ENCODE data around the gene SLC25A10.

The SLC25A10 gene

DNA sequence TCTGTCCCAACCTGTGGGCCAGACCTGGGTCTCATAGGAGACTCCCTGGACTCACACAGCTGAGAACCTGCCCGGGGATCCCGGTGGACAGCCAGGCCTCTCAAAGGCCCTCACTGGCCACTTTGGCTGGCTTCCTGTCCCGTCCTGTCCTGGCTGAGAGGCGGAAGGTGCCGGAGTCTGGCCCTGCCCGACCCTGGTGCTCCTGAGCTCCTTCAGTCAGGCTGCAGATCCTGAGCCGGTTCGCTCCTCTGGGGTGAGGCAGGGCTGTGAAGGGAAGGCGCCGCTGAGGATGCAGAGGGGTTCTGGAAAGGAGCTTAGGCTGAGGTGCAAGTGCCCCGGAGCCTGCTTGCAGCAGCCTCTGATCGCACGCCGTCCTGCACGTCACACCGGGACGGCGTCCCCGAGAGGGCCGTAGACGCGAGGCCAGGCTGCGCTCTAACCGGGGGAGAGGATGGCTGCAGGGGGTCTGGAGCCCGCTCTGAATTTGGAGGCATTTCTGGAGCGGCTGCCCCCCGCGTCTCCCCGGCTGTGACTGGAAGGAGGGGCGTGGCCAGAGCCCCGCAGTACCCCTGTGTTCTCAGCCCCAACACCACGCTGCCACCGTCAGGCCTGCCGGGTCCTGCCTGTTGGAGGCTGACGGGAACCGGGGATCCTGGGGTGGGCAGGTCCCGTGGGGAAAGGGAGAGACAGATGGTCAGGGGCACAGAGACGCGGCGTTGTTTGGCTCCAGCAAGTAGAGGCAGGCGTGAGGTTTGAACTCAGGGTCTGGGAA is 24.1 kb upstream of the SLC25A10 start:
- no peak for DNase-seq

DNA sequence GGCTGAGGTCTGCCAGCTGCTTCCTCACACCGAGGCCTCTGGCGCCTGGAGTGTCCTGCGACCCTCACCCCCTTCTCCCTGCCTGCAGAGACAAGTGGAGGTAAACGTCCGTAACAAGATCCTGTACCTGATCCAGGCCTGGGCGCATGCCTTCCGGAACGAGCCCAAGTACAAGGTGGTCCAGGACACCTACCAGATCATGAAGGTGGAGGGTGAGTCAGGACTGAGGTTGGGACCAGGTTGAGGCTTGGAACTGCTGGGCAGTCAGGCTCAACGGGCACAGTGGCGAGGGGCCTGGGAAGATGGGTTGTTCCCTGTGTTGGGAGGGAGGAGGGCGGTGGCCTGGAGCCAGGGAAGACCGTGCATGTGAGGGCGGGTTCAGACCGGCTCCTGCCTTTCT is 23.5 kb upstream of the SLC25A10 start:
- DNase-seq = no peak

DNA sequence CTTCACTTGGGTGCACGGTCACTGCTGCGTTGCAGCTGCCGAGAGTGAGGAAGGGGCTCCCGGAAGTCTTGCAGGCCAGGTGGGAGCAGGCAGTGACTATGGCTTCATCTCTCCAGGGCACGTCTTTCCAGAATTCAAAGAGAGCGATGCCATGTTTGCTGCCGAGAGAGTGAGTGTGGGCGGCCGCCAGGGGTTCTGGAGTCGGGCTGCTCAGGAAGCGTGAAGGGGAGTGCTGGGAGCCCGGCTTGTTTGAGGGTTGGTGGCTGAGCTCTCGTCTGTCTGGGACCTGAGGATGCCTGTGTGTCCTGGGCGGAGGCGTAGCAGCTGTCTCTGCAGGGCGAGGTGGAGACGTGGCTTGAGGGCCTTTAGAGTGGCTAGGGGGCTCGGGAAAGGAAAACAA is 22.0 kb upstream of the SLC25A10 start:
- DNase-seq = no peak

DNA sequence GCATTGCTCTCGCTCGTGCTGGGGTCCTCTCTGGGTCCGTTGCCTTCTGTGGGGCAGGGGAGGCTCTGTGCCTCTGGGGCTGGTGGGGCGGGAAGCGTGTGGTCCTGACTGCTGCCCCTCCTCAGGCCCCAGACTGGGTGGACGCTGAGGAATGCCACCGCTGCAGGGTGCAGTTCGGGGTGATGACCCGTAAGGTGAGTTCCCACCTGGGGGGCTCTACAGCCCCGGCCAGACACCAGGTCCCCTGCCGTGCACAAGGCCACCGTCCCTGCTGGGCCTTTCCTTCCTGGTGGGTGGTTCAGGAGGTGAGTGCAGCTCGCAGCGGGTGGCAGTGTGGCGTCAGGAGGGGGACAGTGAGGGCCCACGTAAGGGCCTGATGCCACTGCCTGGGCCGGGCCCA is 21.5 kb upstream of the SLC25A10 start:
- no peak for DNase-seq

DNA sequence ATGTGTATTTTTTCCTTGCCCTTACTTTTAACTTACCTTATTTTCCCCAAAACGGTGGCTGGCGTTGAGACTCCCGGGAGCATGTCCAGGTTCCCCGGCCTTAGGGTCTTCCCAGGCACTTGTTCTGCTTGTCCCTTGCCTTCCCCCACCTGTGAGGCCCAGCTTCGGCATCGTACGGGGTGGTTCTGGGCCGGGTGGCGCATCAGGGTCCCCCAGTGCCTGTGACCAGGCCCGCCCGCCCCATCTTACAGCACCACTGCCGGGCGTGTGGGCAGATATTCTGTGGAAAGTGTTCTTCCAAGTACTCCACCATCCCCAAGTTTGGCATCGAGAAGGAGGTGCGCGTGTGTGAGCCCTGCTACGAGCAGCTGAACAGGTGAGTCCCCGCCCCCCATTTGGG is 20.9 kb upstream of the SLC25A10 start:
- DNase-seq = no peak

DNA sequence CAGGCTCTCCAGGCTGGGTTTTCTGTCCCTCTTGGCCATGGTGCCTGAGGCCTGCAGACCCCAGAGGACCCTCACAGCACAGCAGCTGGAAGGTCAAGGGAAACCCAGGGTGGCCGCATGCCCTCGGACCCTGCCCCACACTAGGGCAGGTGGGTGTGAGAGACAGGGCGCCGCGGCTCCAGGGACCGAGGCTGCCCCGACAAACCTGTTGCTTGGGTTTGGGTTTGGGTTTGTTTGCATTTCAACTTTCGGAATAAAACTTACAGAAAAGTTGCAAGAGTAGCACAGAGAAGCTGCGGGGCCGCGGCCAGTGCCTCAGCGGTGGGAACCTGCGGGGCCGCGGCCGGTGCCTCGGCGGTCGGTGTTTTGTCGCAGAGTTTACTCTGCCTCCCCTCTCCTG is 20.5 kb upstream of the SLC25A10 start:
- DNase-seq = no peak

DNA sequence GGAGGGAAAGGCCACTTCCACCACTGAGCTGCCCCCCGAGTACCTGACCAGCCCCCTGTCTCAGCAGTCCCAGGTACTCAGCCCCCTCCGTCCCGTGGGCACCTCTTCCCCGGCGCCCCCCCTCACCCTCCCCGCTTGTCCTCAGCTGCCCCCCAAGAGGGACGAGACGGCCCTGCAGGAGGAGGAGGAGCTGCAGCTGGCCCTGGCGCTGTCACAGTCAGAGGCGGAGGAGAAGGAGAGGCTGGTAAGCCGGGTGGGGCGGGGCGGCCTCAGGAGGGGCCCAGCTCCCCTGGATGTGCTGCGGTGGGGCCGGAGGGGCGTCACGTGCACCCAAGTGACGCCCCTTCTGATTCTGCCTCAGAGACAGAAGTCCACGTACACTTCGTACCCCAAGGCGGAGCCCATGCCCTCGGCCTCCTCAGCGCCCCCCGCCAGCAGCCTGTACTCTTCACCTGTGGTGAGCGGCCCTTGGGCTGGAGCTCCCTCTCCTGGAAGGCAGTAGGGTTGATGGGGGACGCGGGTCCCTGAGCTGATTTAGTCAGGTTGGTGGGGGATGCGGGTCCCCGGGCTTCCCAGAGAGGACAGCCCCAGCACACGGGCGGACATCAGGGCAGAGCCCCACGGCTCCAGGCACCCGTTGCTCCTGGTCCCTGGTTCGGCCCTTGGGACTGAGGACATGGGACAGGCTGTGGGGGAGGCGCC is 18.4 kb upstream of the SLC25A10 start:
- DNase-seq = no peak

DNA sequence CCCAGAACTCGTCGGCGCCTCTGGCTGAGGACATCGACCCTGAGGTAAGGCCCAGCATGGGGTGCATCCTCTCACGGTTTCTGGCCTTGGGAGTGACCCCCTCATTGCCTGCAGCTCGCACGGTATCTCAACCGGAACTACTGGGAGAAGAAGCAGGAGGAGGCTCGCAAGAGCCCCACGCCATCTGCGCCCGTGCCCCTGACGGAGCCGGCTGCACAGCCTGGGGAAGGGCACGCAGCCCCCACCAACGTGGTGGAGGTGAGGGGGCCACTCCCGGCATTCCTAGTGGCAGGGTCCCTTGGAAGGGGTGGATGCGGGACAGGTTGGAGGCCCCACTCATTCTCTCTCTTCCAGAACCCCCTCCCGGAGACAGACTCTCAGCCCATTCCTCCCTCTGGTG is 17.3 kb upstream of the SLC25A10 start:
- DNase-seq = no peak

DNA sequence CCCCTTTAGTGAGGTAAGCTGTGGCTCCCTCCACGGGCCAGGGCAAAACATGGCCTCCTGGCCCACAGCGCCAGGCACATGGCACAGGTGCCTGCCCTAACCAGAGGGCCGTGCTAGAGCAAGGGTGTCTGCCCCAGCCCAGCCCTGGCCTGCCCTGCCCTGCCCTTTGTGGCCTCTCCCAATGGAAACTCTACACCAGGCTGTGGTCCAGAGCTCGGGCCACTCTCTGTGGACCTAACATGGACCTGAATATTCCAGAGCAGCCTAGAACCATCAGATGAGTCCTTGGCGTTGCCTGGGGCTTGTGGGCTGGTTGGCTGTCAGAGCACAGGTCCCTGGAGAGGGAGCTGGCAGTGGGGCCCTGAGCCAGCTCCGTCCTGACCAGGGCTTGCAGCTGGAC is 16.9 kb upstream of the SLC25A10 start:
- DNase-seq = no peak

DNA sequence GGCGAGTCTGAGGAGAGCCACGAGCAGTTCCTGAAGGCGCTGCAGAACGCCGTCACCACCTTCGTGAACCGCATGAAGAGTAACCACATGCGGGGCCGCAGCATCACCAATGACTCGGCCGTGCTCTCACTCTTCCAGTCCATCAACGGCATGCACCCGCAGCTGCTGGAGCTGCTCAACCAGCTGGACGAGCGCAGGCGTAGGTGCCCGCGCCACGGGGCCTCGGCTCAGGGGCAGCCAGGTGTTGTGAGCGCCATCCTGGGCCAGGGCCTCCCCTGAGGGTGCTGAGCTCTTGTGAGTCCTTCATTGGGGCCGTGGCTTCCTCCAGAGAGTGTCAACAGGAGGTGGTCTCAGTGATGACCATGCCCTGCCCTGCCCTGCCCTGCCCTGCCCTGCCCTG is 16.3 kb upstream of the SLC25A10 start:
- no peak for DNase-seq

DNA sequence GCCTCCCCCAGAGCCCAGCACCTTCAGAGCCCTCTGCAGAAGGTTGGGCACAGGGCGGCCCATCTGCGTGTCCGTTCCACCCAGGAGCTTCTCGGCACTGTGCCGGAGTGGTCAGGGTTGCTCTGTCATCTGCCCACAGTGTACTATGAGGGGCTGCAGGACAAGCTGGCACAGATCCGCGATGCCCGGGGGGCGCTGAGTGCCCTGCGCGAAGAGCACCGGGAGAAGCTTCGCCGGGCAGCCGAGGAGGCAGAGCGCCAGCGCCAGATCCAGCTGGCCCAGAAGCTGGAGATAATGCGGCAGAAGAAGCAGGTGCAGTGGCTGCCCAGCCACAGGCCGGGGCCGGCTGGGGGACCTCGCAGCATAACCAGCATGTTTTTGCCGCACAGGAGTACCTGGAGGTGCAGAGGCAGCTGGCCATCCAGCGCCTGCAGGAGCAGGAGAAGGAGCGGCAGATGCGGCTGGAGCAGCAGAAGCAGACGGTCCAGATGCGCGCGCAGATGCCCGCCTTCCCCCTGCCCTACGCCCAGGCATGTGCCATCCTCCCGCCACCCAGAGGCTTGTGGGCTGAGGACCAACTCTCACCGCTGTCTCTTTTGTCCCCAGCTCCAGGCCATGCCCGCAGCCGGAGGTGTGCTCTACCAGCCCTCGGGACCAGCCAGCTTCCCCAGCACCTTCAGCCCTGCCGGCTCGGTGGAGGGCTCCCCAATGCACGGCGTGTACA is 15.7 kb upstream of the SLC25A10 start:
- DNase-seq = no peak

DNA sequence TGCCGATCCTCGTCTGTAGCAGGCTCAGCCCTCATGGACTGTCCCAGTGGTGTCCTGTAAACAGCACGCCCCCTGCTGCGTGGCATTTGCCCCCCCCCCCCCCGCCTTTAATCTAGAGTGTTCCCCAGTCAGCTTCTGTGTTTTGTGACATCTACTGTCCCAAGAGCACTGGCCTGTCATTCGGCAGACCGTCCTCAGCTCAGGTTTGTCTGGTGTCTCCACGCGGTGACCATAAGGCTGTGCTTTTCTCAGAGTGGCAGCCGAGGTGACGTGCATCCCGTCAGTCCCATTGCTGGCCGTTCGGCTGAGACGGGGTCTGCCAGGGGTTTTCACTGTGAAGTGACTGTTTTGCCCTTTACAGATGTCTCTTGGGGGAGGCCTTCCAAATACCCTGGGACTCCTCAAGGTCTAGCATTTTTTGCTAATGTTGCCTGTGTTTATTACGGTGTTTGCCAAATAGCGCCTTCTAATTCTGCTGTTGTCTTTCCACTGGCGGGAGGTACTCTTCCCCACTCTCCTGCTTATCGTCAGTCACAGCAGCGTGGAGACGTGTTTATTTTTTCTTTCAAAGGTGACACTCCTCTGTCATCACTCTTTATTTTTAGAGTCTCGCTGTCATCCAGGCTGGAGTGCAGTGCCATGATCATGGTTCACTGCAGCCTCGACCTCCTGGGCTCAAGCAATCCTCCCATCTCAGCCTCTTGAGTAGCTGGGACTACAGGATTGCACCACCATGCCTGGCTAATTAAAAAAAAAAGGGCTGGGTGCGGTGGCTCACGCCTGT is 14.6 kb upstream of the SLC25A10 start:
- DNase-seq = no peak

DNA sequence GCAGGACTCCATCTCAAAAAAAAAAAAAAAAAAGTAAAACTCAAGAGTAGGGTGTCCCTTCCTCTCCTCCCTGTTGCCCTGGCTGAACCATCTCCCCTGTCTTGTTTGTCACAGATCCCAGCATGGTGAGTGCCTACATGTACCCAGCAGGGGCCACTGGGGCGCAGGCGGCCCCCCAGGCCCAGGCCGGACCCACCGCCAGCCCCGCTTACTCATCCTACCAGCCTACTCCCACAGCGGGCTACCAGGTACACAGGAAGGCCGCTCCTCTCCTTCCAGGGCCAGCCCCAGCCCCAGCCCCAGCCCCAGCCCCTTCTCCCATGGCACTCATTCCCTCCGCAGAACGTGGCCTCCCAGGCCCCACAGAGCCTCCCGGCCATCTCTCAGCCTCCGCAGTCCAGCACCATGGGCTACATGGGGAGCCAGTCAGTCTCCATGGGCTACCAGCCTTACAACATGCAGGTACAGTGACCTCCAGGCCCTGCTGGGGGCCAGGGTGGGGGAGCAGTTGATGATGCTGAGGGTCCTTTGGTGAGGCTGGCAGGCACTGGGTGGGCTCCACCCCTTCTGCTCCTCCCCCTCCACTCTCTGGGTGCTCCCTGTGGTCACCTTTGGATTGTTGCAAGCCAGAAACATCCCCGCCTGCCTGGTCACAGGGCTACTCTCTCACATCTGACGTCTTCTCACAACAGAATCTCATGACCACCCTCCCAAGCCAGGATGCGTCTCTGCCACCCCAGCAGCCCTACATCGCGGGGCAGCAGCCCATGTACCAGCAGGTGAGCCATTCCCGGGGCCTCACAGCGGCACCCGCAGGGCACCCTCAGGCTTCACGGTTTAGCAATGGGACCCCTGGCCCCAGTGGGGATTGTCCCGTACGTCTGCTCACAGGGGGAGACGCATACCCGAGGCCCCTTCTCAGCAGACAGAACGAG is 11.5 kb upstream of the SLC25A10 start:
- no peak for DNase-seq

DNA sequence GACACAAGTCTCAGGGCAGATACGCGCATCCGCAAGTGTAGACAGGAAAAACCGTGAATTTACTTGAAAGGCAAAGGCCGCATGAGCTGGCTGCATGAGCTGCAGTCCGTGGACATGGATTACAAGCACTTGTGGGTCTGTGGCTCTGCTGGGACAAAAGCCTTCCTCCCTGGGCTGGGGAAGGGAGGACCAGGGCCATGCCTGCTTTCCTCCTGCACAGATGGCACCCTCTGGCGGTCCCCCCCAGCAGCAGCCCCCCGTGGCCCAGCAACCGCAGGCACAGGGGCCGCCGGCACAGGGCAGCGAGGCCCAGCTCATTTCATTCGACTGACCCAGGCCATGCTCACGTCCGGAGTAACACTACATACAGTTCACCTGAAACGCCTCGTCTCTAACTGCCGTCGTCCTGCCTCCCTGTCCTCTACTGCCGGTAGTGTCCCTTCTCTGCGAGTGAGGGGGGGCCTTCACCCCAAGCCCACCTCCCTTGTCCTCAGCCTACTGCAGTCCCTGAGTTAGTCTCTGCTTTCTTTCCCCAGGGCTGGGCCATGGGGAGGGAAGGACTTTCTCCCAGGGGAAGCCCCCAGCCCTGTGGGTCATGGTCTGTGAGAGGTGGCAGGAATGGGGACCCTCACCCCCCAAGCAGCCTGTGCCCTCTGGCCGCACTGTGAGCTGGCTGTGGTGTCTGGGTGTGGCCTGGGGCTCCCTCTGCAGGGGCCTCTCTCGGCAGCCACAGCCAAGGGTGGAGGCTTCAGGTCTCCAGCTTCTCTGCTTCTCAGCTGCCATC is 10.6 kb upstream of the SLC25A10 start:
- DNase-seq = peak; percentile 42

DNA sequence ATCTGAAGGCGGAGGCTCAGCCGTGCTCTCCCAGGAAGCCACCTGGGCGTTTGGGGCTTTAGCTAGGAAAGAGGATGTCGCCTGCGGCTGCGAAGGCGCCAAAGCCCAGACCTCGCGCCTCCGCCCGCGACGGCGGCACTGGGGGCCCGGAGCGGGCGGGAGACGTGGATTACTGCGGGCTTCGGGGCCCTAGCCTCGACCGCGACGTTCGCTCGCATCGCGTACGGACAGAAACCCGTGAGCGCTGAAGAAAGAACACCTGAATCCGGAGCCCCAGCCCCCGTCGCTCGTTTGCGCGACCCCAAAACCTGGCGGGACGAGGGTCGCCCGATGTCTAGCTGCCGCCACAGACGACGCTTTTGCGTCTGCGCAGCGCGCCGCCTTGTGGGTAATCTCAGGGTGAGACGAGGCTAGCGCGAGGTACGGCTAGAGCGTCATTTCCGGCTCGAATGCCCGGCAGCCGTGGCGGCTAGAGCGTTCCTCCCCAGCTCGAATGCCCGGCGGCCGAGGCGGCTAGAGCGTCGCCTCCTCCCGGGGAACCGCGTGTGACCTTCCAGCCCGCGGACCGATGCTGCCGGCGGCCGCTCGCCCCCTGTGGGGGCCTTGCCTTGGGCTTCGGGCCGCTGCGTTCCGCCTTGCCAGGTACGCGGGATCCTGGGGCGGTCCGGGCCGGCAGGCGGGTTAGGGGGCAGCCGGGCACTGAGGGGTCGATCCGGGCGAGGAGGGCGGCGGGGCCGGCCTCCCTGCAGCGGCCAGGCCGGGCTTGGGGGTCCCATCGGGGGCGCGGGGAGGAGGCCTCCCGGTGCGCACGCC is 8.9 kb upstream of the SLC25A10 start, which contains the start of gene MRPL12:
Gene MRPL12, plus strand, starts transcription at position 434 of the 813 bp plus-strand sequence. Its CDS starts 135 bp downstream, at position 569.
- DNase-seq = peak; percentile 95

DNA sequence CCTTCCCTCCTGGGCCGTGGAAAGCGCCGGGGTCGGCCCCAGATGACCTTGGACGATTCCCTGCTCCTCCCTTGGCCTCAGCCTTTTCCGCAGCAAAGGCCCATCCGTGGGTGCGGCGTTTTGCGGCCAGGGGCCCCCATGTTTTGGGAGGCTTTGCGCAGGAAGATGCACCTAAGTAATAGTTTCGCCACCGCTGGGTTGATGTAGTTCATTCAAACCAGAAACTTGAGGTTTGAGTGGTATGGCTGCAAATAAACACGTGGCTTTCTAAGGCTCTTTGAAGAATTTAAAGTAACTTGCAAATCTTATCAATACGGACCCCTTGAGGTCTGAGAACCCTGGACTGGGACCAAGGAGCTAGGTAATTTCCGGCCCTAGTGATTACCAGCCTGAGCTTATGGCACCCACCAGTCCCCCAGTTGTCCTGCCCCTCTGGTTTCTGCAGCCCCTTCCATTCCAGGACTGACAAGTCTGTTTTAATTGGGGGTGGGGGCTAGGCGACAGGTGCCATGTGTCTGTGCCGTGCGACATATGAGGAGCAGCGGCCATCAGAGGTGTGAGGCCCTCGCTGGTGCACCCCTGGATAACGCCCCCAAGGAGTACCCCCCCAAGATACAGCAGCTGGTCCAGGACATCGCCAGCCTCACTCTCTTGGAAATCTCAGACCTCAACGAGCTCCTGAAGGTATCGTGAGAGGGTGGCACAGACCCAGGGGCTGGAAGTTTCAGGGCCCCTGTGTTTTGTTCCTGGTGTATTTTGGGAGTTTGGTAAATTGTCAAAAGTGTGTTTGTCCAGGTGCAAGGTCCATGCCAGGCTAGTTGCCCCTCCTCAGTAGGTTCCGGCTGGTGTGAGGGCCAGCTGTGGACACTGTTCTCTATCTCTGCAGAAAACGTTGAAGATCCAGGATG is 8.1 kb upstream of the SLC25A10 start:
- peak; percentile 22 for DNase-seq

DNA sequence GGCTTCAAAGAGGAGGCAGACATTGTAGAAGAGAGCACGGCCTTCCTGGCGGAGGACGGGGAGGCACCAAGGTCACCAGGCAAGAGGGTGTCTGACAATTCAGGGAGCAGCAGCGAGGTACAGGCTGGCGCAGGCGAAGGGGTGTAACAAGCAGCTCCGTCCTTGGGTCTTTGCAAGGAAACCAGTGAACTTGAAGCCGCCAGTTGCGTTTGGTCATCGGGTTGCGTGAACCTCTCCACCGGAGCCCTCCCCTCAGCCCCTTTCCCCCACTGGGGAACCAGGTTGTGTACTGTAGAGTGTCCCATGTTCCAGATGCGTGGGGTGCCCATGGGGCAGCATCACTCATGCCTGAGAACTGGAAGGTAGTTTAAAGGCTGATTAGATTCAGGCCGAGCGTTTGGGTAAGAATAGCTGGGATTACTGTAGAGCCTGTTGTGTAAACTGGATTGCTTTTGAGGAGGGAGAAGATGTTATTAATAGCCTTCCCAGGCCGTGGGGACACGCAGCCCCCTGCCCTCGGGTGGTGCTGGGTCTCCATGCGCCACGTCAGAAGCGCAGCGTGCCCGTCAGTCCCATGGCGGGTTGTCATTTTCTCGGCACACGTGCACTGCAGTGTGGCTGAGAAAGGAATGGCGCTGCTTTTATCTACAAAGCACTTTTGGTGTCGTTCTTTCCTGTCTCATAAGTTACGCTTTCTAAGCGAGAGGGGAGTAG is 6.4 kb upstream of the SLC25A10 start:
- no peak for DNase-seq

DNA sequence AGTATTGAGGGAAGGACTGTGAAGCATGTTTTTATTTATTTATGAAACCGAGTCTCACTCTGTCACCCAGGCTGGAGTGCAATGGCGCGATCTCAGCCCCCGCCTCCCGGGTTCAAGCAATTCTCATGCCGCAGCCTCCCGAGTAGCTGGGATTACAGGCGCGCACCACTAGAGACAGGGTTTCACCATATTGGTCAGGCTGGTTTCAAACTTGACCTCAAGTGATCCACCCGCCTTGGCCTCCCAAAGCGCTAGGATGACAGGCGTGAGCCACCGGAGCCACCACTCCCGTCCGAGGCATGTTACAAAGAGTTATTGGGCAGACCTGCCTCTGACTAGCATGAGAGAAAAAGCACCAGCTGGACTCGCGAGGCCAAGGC is 5.9 kb upstream of the SLC25A10 start:
- no peak for DNase-seq

Measured in activated CD4-positive, alpha-beta T cell treated with anti-CD3 and anti-CD28 coated beads, Interleukin-2, Interleukin-6, amounts not matched to agents 100 ng/mL and 50 ng/mL, durations not matched to agents 16 hours and 8 hours (primary cell).